Sigmoid colon (tissue), 7 donors: ENCODE measurements around the gene ATG2A. TPM values are rescaled to one million over a fixed set of nuclear protein-coding genes. Genes with fewer than 3 reads are reported as not detected.

ENCODE experiments used
- DNase-seq: peaks from one replicate; pipeline ENCODE4 v3.0.0-alpha.2; 2019
- H3K27ac ChIP-seq, 4 donors: fragments of 200-600 bp; sonication (generic); one replicate each; pipeline ENCODE4 v1.5.1; 2016 to 2019; ENCODE audit warnings: mild to moderate bottlenecking in 1 of 4
- H3K27me3 ChIP-seq, 3 donors: fragments of 200-600 bp; sonication (generic); one replicate each; pipeline ENCODE4 v1.5.1; 2019; ENCODE audit warnings: mild to moderate bottlenecking in 1 of 3
- H3K36me3 ChIP-seq, 4 donors: fragments of 200-600 bp; sonication (generic); one replicate each; pipeline ENCODE4 v1.5.1; 2016 to 2019
- H3K4me1 ChIP-seq, 4 donors: fragments of 200-600 bp; sonication (generic); one replicate each; pipeline ENCODE4 v1.5.1; 2017 to 2019
- H3K4me3 ChIP-seq, 4 donors: fragments of 200-600 bp; sonication (generic); one replicate each; pipeline ENCODE4 v1.5.1; 2017 to 2019; ENCODE audit warnings: mild to moderate bottlenecking in 2 of 4, moderate library complexity in 1 of 4
- H3K9me3 ChIP-seq, 4 donors: fragments of 200-600 bp in 3 of 4; sonication (generic) in 3 of 4; one replicate each; pipeline versions ENCODE4 v1.5.1 to v1.6.1; 2013 to 2019
- CTCF ChIP-seq, 4 experiments: fragments of 450-650 bp in 3 of 4; fragments of 200-600 bp in 1 of 4; IDR thresholded peaks; one replicate each; pipeline ENCODE4 v1.5.1; 2016 to 2019; ENCODE audit warnings: antibody characterized with exemption in 4 of 4, mild to moderate bottlenecking in 3 of 4, moderate library complexity in 2 of 4
- EP300 ChIP-seq, 4 donors: sonication (generic); formaldehyde crosslinking; IDR thresholded peaks; one replicate each; pipeline ENCODE4 v1.6.1; 2017; ENCODE audit warnings: antibody characterized with exemption in 4 of 4
- POLR2A ChIP-seq, 2 donors: fragments of 450-650 bp; IDR thresholded peaks; one replicate each; pipeline ENCODE4 v1.6.1; 2016; ENCODE audit warnings: antibody characterized with exemption in 2 of 2, mild to moderate bottlenecking in 2 of 2, moderate library complexity in 2 of 2
- POLR2AphosphoS5 ChIP-seq, 4 donors: sonication (generic); formaldehyde crosslinking; IDR thresholded peaks; one replicate each; pipeline ENCODE4 v1.6.1; 2017; ENCODE audit warnings: antibody characterized with exemption in 4 of 4
- WGBS, 2 donors: extraction: QIAGEN DNeasy Blood & Tissue Kit; methylation state at CpG; one replicate each; pipeline ENCODE4 v1.1.7; 2013; 5-methylcytosine and 5-hydroxymethylcytosine counted together
- intact Hi-C: fragments of 100-400 bp; cut with DNase I; formaldehyde crosslinking; loops from one replicate; pipeline ENCODE4 v1.15.1; 2023
- polyA plus RNA-seq, 3 donors: library from polyadenylated mRNA; stranded (reverse); fragments of 200-250 nt; gene quantifications; one replicate each; pipeline ENCODE4 v1.2.3, GENCODE V29; 2013
- total RNA-seq, 4 donors: library from RNA; depleted of rRNA; stranded (reverse); fragments of >200 nt; gene quantifications; one replicate each; pipeline ENCODE4 v1.1.0, GENCODE V29; 2016
- donor health status: healthy with polysubstance abuse.
- donor health status: Bipolar disorder and iron deficiency.
- donor health status: healthy.

The ATG2A gene
- total and polyA plus RNA-seq, 7 donors = 12.1 to 27.6 (median 14.5) TPM

GRCh38 chr11:64911142-64911541 lies 5.9 kb downstream of the ATG2A start:
- Histone ChIP-seq H3K4me3 (no peak overlapping the region), H3K27ac (no peak overlapping the region), H3K36me3 (peaks cover 64 to 84% (median 75%) of the 10 kb centered on the region in 4 donors), H3K9me3 (no peaks in the 10 kb centered on the region), H3K27me3 (no peaks in the 10 kb centered on the region), H3K4me1 (peaks cover 0 to 15% (median 12%) of the 10 kb centered on the region in 4 donors)
- DNase-seq = no peak
- TF ChIP-seq CTCF (IDR thresholded peaks at IDR 0.05) = no peak
- TF ChIP-seq POLR2A (IDR thresholded peaks at IDR 0.05) = no peak
- no peak for TF ChIP-seq POLR2AphosphoS5 (IDR thresholded peaks at IDR 0.05)
- no peak for TF ChIP-seq EP300 (IDR thresholded peaks at IDR 0.05)
- WGBS, 2 donors = 91 to 93% methylated on average over 7 of the region's 7 CpGs
- intact Hi-C loops = no loop called here

DNA sequence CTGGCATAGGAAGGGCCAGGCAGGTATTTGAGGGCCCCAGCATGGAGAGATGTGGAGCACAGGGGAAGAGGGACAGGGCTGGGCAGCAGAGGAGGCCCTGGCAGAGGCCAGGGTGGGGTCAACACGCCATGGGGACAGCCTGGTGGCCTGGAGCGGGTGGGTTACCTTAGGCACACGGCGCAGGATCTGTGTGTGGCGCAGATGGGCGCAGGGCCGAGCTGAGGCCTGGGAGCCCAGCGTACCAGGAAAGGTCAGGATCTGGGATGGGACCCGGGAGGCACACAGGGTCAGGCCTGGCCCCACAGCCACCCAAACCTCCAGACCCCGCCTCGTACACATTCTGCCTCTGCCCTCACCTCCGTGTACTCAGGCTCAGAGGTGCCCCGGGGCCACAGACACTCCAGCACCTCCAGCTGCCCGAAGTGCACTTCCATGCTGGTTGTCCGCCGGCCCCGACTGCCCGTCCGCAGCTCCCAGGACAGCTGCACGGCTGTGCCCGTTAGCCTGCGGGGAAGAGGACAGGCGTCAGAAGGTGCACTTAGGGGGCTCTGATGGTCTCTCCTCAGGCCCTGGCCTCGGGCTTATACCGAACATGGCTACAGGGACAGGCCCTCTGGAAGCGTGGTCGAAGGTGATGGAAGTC lies 6.4 kb downstream of the ATG2A start:
- peaks cover 67 to 90% (median 81%) of the 10 kb centered on the region in 4 donors for H3K36me3 ChIP-seq
- TF ChIP-seq EP300 (IDR thresholded peaks at IDR 0.05) (no peak), POLR2A (IDR thresholded peaks at IDR 0.05) (no peak), CTCF (IDR thresholded peaks at IDR 0.05) (no peak), POLR2AphosphoS5 (IDR thresholded peaks at IDR 0.05) (no peak)
- no peak overlapping the region for H3K4me3 ChIP-seq
- peaks cover 0 to 9% (median 7%) of the 10 kb centered on the region in 4 donors for H3K4me1 ChIP-seq
- 94 to 95% methylated on average over 27 of the region's 27 CpGs for WGBS, 2 donors
- intact Hi-C loops = no loop called here
- H3K27ac ChIP-seq = no peak overlapping the region
- no peaks in the 10 kb centered on the region for H3K27me3 ChIP-seq
- no peaks in the 10 kb centered on the region for H3K9me3 ChIP-seq
- no peak for DNase-seq

DNA sequence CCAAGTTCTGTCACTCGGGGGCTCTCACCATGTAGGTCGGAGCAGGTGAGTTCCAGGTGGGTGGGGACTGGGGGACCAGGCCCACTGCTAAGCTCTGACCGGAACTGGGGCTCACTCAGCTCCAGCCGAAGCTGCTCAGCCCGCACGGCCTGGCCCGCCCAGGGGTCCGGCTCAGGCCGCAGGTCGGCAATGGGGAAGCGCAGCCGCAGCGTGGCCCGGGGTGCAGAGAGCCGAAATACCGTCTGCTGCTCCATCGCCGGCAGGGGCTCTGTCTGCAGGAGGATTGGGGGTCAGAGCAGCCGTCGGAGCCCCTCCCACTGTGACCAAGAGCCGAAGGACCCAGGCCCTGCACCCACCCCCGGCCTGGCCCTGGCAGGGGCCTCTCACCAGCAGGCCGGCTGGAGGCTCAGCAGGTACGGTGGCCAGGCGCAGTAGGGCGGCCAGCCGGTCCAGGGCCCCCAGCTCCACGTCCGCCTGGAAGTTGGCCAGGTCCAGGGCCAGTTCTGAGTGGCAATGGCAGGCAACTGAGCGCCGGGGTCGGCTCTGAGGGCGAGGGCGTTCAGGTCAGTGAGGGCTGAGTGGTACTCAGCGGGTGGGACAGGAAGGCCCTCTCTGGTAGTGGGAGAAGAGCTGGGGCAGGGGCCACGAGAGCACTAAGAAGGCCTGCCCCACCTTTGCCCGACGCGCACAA lies 7.2 kb downstream of the ATG2A start:
- no peak for DNase-seq
- Histone ChIP-seq H3K27ac (no peak overlapping the region), H3K9me3 (no peaks in the 10 kb centered on the region), H3K4me1 (peaks cover 0 to 2% (median 0%) of the 10 kb centered on the region in 4 donors), H3K36me3 (peaks cover 67 to 98% (median 88%) of the 10 kb centered on the region in 4 donors), H3K27me3 (no peaks in the 10 kb centered on the region), H3K4me3 (no peak overlapping the region)
- intact Hi-C loops = no loop called here
- TF ChIP-seq POLR2A (IDR thresholded peaks at IDR 0.05) (no peak), EP300 (IDR thresholded peaks at IDR 0.05) (no peak), CTCF (IDR thresholded peaks at IDR 0.05) (no peak)
- WGBS, 2 donors = 91 to 93% methylated on average over 39 of the region's 39 CpGs

DNA sequence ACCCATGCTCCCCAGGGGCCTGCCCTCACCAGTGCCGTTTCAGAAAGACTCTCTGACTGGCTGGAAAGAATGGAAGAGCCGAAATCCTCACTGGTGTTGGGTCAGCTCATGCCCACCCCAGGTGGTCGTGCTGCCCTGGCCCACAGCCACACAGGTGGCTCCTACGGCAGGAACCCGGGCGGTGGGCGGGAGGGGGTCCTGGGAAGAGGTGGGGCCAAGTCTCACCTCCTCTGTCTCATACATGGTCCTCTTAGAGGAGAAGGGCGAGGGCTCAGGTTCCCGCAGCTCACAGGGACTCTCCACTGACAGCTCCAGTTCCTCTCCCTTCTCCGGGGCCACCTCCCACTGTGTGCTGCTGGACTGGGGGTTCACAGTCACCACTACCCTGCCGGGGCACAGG lies 8.2 kb downstream of the ATG2A start:
- no peak for DNase-seq

More for the DNA sequence above, 8.2 kb downstream of the ATG2A start:
- Histone ChIP-seq H3K36me3 (peaks cover 67 to 97% (median 83%) of the 10 kb centered on the region in 4 donors), H3K27ac (no peak overlapping the region), H3K4me1 (no peaks in the 10 kb centered on the region), H3K4me3 (no peak overlapping the region), H3K27me3 (no peaks in the 10 kb centered on the region), H3K9me3 (no peaks in the 10 kb centered on the region)
- TF ChIP-seq EP300 (IDR thresholded peaks at IDR 0.05) = no peak
- no peak for TF ChIP-seq CTCF (IDR thresholded peaks at IDR 0.05)
- no peak for TF ChIP-seq POLR2AphosphoS5 (IDR thresholded peaks at IDR 0.05)
- TF ChIP-seq POLR2A (IDR thresholded peaks at IDR 0.05) = no peak
- WGBS, 2 donors = 91 to 95% methylated on average over 11 of the region's 11 CpGs
- intact Hi-C loops = no loop called here
